Transverse colon (tissue), 3 donors: ENCODE data around the gene GGT1.

ENCODE experiments used
- CTCF ChIP-seq, 5 experiments: fragments of 200-600 bp in 3 of 5; fragments of 450-650 bp in 2 of 5; sonication (generic) in 3 of 5; IDR thresholded peaks; 1 replicate in 2 of 5; 2 replicates in 3 of 5; pipeline ENCODE4 v1.5.1; 2016 to 2017; ENCODE audit warnings: antibody characterized with exemption in 5 of 5, inconsistent platforms in 3 of 5, mild to moderate bottlenecking in 2 of 5, moderate library complexity in 1 of 5
- EP300 ChIP-seq: sonication (generic); formaldehyde crosslinking; IDR thresholded peaks from one replicate; pipeline ENCODE4 v1.6.1; 2017; ENCODE audit warnings: antibody characterized with exemption, low read depth
- POLR2A ChIP-seq: fragments of 450-650 bp; IDR thresholded peaks from one replicate; pipeline ENCODE4 v1.6.1; 2016; ENCODE audit warnings: antibody characterized with exemption, mild to moderate bottlenecking, moderate library complexity

DNA sequence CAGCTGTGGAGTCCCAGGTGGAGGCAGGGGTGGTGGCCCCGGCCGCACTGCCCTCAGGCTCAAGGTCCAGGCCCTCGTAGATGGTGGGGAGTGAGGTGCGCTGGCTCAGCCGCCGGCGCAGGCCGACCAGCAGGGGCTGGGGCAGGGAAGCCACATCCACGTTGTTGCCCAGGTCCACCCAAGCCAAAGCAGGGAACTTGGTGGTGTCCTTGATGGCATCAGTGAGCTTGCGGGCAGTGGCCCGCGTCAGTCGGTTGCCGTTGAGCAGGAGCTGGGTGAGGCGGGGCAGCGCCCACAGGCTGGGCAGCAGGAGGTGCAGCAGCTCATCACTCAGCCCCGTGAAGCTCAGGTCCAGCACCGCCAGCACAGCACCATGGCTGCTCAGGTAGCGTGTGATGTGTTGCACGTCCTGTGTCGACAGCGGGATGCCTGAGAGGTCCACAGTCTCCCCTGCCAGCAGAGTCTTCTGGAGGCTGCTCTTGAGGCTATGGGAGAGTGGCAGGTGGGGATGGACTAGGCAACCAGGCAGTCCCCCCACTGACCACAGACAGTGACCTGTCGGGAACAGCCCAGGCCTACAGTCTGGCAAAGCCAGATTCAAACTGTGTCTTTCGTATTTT is 17.0 kb upstream of the GGT1 start:
- TF ChIP-seq EP300 (no peak), CTCF (IDR thresholded peaks at IDR 0.05) (no peak), POLR2A (no peak)
